Esophagus squamous epithelium (tissue), 4 donors: ENCODE results near the gene LRRC52.

Source experiments
- POLR2A ChIP-seq, 4 donors: fragments of 450-650 bp; IDR thresholded peaks; one replicate each; pipeline ENCODE4 v1.6.1; 2017; ENCODE audit warnings: antibody characterized with exemption in 4 of 4, mild to moderate bottlenecking in 4 of 4, moderate library complexity in 3 of 4
- TF ChIP-seq, protein P1 (sequence below), 6 experiments: fragments of 450-650 bp in 4 of 6; fragments of 200-600 bp in 2 of 6; sonication (generic) in 2 of 6; IDR thresholded peaks; one replicate each; pipeline ENCODE4 v1.5.1; 2016 to 2019; ENCODE audit warnings: antibody characterized with exemption in 6 of 6, mild to moderate bottlenecking in 4 of 6, moderate library complexity in 4 of 6

DNA sequence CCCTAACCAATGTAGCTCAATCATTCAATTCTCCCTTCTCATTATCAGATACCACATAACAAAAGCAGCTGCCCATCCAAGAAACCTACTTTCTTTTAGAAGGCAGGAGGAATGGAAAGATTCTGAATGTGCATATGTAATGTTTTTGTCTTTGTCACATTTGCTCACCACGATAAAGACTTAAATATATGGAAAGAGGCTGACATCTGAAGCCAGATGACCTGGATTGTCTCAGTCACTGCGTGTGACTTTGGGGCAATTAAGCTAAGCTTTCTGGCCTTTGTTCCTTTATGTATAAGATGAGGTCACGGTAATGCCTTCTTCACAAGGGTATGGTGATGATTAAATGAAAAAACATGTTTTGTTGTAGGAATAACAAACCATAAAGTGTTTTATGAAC is 42.6 kb downstream of the LRRC52 start:
- TF ChIP-seq, protein P1, sequence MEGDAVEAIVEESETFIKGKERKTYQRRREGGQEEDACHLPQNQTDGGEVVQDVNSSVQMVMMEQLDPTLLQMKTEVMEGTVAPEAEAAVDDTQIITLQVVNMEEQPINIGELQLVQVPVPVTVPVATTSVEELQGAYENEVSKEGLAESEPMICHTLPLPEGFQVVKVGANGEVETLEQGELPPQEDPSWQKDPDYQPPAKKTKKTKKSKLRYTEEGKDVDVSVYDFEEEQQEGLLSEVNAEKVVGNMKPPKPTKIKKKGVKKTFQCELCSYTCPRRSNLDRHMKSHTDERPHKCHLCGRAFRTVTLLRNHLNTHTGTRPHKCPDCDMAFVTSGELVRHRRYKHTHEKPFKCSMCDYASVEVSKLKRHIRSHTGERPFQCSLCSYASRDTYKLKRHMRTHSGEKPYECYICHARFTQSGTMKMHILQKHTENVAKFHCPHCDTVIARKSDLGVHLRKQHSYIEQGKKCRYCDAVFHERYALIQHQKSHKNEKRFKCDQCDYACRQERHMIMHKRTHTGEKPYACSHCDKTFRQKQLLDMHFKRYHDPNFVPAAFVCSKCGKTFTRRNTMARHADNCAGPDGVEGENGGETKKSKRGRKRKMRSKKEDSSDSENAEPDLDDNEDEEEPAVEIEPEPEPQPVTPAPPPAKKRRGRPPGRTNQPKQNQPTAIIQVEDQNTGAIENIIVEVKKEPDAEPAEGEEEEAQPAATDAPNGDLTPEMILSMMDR (IDR thresholded peaks at IDR 0.05), result no peak
- no peak for TF ChIP-seq POLR2A (IDR thresholded peaks at IDR 0.05)
